Hepatocyte (in vitro differentiated cells): Measurements from ENCODE around the gene UBL3.

Experiments
- CTCF ChIP-seq: fragments of 200-600 bp; sonication (generic); IDR thresholded peaks from 2 replicates; pipeline ENCODE4 v1.5.1; 2016; ENCODE audit warnings: antibody characterized with exemption, mild to moderate bottlenecking; ENCODE audit not compliant: poor library complexity
- EZH2 ChIP-seq: fragments of 200-600 bp; sonication (generic); IDR thresholded peaks from 2 replicates; pipeline ENCODE4 v1.6.1; 2016; ENCODE audit warnings: antibody characterized with exemption, mild to moderate bottlenecking, borderline replicate concordance

GRCh38 chr13:29774830-29775229 is 75.6 kb downstream of the UBL3 start:
- TF ChIP-seq CTCF (no peak), EZH2 (no peak)
